Body of pancreas (tissue), 4 donors: Measurements from ENCODE around the gene DIPK1A. TPM values are rescaled to one million over a fixed set of nuclear protein-coding genes. Genes with fewer than 3 reads are reported as not detected.
A peak's percentile ranks its signal among the peaks of the same experiment; 100 is the strongest.

ENCODE experiments used
- ATAC-seq: fragments of 150-250 bp; one replicate; pipeline ENCODE4 v1.9.1; 2016
- DNase-seq, 4 donors: peaks; one replicate each; pipeline ENCODE4 v3.0.0-alpha.2; 2019
- H3K27ac ChIP-seq, 4 donors: fragments of 200-600 bp; sonication (generic); 1 replicate in 3 of 4; 2 replicates in 1 of 4; pipeline versions ENCODE4 v1.5.1 to v1.6.1; 2016 to 2019; ENCODE audit warnings: mild to moderate bottlenecking in 1 of 4, mixed read lengths in 1 of 4, moderate library complexity in 1 of 4
- H3K27me3 ChIP-seq, 2 donors: fragments of 200-600 bp; sonication (generic); one replicate each; pipeline ENCODE4 v1.6.0; 2016; ENCODE audit warnings: mild to moderate bottlenecking in 1 of 2
- H3K36me3 ChIP-seq, 2 donors: fragments of 200-600 bp; sonication (generic); replicated peaks in 1 of 2; 2 replicates each; pipeline ENCODE4 v1.5.1; 2016; ENCODE audit warnings: low read depth in 2 of 2; ENCODE audit not compliant: insufficient read depth in 1 of 2
- H3K4me1 ChIP-seq: fragments of 200-600 bp; sonication (generic); one replicate; pipeline ENCODE4 v1.6.0; 2016
- H3K4me3 ChIP-seq, 2 donors: fragments of 200-600 bp; sonication (generic); 1 replicate in 1 of 2; 2 replicates in 1 of 2; pipeline ENCODE4 v1.5.1; 2016 to 2019
- H3K9me3 ChIP-seq, 3 donors: fragments of 200-600 bp; sonication (generic); 1 replicate in 2 of 3; 2 replicates in 1 of 3; pipeline ENCODE4 v1.5.1; 2016
- POLR2A ChIP-seq, 3 donors: fragments of 450-650 bp; IDR thresholded peaks; one replicate each; pipeline ENCODE4 v1.6.1; 2016; ENCODE audit warnings: antibody characterized with exemption in 3 of 3, mild to moderate bottlenecking in 2 of 3
- WGBS, 2 donors: methylation state at CpG; one replicate each; pipeline ENCODE4 v1.1.5; 2017; 5-methylcytosine and 5-hydroxymethylcytosine counted together
- intact Hi-C: fragments of 100-400 bp; cut with DNase I; formaldehyde crosslinking; loops from one replicate; pipeline ENCODE4 v1.15.1; 2023
- total RNA-seq, 2 donors: library from RNA; depleted of rRNA; stranded (reverse); fragments of >200 nt; gene quantifications; one replicate each; pipeline ENCODE4 v1.1.0, GENCODE V29; 2016
- TF ChIP-seq, protein P1 (sequence below), 7 experiments: fragments of 450-650 bp in 4 of 7; fragments of 200-600 bp in 3 of 7; sonication (generic) in 3 of 7; IDR thresholded peaks; one replicate each; pipeline ENCODE4 v1.5.1; 2016 to 2019; ENCODE audit warnings: antibody characterized with exemption in 7 of 7

DIPK1A gene
- 1 to 10 TPM; 3.9 to 8.2 TPM for total RNA-seq

DNA sequence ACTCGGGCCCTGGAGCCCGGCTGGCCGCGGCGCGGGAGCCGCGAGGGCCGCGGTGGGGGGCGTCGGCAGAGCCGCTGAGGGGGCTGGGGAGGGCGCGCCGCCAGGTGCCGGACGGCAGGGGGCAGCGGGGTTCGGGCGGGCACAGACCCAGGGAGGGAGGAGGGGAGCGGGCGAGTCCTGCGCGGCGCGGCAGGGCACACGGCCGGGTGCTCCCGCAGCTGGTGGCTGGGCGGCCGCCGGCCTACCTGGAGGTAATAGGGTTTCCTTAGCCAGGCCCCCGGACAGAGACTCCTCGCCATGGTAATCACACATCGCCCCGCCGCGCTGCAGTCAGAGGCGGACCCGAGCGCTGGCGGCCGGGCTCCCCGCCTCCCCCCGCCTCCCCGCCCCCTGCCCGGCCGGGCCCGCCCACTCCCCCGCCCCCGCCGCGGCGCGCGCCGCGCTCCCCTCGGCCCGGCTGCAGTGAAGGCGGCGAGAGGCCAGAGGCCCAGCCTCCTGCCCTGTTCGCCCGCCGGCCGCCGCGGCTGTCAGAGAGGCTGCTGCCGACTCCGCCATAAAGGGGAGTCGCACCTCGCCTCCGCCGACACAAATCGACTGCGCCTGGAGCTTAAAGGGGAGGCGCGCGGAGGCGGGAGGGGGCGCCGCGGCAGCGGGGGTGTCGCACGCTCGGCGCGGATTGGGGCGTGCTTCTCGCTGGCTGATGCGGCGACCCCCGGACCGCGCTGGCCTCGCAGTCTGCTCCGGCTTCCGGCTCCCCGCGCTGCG is at the start of gene DIPK1A:
DIPK1A (minus strand) TSS at position 332 of the 765 bp plus-strand sequence; CDS start at position 299, 33 bp downstream.
- no peaks in the 10 kb centered on the region for H3K36me3 ChIP-seq
- no peaks in the 10 kb centered on the region for H3K27me3 ChIP-seq
- H3K27ac ChIP-seq: peak within 1 kb of the TSS; percentile 84 to 92 (median 90)
- no peaks in the 10 kb centered on the region for H3K9me3 ChIP-seq
- peaks cover 9% of the 10 kb centered on the region for H3K4me1 ChIP-seq
- TF ChIP-seq POLR2A (IDR thresholded peaks at IDR 0.05): peak; percentile 67 to 76 (median 73)
- TF ChIP-seq, protein P1, sequence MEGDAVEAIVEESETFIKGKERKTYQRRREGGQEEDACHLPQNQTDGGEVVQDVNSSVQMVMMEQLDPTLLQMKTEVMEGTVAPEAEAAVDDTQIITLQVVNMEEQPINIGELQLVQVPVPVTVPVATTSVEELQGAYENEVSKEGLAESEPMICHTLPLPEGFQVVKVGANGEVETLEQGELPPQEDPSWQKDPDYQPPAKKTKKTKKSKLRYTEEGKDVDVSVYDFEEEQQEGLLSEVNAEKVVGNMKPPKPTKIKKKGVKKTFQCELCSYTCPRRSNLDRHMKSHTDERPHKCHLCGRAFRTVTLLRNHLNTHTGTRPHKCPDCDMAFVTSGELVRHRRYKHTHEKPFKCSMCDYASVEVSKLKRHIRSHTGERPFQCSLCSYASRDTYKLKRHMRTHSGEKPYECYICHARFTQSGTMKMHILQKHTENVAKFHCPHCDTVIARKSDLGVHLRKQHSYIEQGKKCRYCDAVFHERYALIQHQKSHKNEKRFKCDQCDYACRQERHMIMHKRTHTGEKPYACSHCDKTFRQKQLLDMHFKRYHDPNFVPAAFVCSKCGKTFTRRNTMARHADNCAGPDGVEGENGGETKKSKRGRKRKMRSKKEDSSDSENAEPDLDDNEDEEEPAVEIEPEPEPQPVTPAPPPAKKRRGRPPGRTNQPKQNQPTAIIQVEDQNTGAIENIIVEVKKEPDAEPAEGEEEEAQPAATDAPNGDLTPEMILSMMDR (IDR thresholded peaks at IDR 0.05): peak in 3 of 7 experiments; percentile 16 to 24 (median 16)
- 0% methylated on average over 6 to 52 of the region's 103 CpGs for WGBS, 2 donors
- intact Hi-C loops: no loop called here
- ATAC-seq (peak; percentile 82), DNase-seq (peak; percentile 73 to 80 (median 79))
- H3K4me3 ChIP-seq: peak within 1 kb of the TSS; percentile 61 to 78

DNA sequence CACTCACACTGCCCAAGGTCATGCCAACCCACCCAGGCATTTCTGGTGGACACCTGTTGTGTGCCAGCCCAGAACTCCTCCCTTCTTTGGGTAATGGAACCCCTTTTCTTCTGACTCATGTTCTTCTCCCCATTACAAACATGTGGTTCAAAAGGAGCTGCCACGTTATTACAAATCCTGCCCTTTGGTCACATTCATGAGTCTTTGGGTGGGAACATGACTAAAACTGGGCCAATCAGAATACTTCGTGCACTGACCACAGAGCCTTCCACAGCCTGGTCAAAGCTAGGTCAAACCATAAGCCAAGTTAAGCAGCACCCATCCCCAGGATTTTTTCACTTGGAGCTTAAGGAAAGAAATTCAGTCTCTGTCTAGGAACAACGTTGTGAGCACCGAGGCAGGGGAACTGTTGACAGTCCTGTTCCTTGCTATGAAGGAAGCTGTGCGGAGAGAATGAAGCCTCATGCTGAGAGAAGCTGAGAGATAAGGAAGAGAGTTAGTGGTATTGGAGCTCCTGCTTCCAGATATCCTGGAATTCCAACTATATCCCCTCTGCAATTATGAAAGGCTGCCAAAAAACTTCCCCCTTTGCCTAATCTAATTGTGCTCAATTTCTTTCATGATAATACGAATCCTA is 46.8 kb upstream of the DIPK1A start:
- Histone ChIP-seq H3K27ac (no peak overlapping the region), H3K36me3 (no peaks in the 10 kb centered on the region), H3K4me1 (no peaks in the 10 kb centered on the region), H3K4me3 (no peak overlapping the region), H3K27me3 (no peaks in the 10 kb centered on the region), H3K9me3 (no peaks in the 10 kb centered on the region)
- TF ChIP-seq POLR2A (IDR thresholded peaks at IDR 0.05): no peak
- TF ChIP-seq, protein P1 (IDR thresholded peaks at IDR 0.05): no peak
- intact Hi-C loops: no loop called here
- DNase-seq (no peak), ATAC-seq (no peak)
- WGBS, 2 donors: 44 to 61% methylated on average over 6 of the region's 6 CpGs

DNA sequence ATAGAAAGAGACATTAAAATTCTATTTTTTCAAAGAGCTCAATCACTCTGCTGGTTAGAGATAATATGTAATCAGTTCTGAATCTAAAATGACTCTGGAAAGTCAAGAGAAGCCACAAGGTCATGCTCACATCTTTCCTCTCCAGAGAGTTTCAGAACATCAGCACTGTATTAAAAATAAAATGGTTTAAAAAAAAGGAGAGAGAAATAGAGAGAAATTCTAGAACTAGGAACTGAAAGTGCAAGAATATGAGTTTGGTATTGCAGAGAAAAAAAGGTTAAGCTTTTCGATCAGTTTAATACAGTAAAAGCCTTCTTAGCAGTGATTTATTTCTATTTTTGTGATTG is 44.0 kb upstream of the DIPK1A start:
- H3K36me3 ChIP-seq: no peaks in the 10 kb centered on the region
- H3K4me1 ChIP-seq: peaks cover 11% of the 10 kb centered on the region
- WGBS, 2 donors: 66 to 80% methylated on average over 1 of the region's 1 CpG
- H3K27me3 ChIP-seq: no peaks in the 10 kb centered on the region
- intact Hi-C loops: no loop called here
- ATAC-seq: no peak
- no peaks in the 10 kb centered on the region for H3K9me3 ChIP-seq
- no peak overlapping the region for H3K4me3 ChIP-seq
- no peak overlapping the region for H3K27ac ChIP-seq
- DNase-seq: no peak
- TF ChIP-seq POLR2A (IDR thresholded peaks at IDR 0.05): no peak
- TF ChIP-seq, protein P1 (IDR thresholded peaks at IDR 0.05): no peak

DNA sequence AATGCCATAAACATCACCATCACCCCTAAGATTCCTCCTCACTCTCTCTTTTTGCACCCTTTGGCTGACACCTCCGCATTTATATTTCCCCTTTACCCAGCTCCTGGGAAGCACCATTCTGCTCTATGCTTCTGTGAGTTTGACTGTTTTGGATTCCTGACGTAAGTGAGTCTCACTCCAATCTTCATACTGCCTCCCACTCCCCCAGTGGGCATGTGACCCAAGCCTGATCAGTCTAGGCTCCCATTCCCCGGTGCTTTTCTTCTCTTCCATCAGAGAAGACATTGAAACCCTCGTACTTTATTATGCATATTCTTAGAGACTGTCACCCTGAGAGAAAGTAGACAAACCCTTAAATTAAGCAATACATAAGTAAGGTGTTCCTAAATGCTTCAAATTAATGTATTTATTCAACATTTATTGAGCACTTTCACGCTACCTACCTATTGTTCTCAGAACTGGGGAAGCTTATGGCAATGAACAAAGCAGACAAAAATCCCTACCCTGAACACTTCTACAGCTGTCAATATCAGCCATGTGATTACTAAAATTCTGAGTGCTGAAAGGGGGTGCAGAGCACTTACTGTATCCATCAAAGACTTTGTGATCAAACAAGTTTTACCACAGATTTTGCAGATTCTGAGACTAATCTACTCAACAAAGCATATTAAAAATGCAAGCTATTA is 43.4 kb upstream of the DIPK1A start:
- 71 to 74% methylated on average over 5 of the region's 5 CpGs for WGBS, 2 donors
- no peak overlapping the region for H3K27ac ChIP-seq
- ATAC-seq (no peak), DNase-seq (no peak)
- no peaks in the 10 kb centered on the region for H3K27me3 ChIP-seq
- H3K4me3 ChIP-seq: no peak overlapping the region
- H3K9me3 ChIP-seq: no peaks in the 10 kb centered on the region
- H3K36me3 ChIP-seq: no peaks in the 10 kb centered on the region
- TF ChIP-seq, protein P1 (IDR thresholded peaks at IDR 0.05): no peak
- TF ChIP-seq POLR2A (IDR thresholded peaks at IDR 0.05): no peak
- intact Hi-C loops: no loop called here
- peaks cover 13% of the 10 kb centered on the region for H3K4me1 ChIP-seq
